A549 (cell line): ENCODE results near the gene SEMA6B. TPM values are rescaled to one million over a fixed set of nuclear protein-coding genes. Genes with fewer than 3 reads are reported as not detected.
A peak's percentile ranks its signal among the peaks of the same experiment; 100 is the strongest.

ENCODE experiments used
- ATAC-seq, 2 experiments: fragments of 200-7000 bp in 1 of 2; fragments of >200 bp in 1 of 2; cut with Nextera tagmentation in 1 of 2; cut with Tn5 transposase in 1 of 2; 3 replicates each; pipeline versions ENCODE4 v1.8.0 to v1.9.1; 2018 to 2020; ENCODE audit warnings: mild to moderate bottlenecking in 1 of 2, moderate library complexity in 1 of 2
- CTCF ChIA-PET: fragments of 300-600 bp; sonication (Branson Sonifier 250); formaldehyde crosslinking; extraction: SDS; loops from one replicate; lab custom pipeline; 2021; ENCODE audit warnings: antibody characterized with exemption, inconsistent platforms; lab: Yijun Ruan, JAX
- POLR2A ChIA-PET: fragments of 350-600 bp; formaldehyde crosslinking; extraction: SDS; loops from one replicate; lab custom pipeline; 2021; ENCODE audit warnings: antibody characterized with exemption, inconsistent platforms; lab: Yijun Ruan, JAX
- DNase-seq, 2 experiments: peaks; one replicate each; pipeline versions ENCODE4 v3.0.0 to v3.0.0-alpha.2; 2011 to 2016; ENCODE audit warnings: low read depth in 1 of 2, low spot score in 1 of 2
- FAIRE-seq: peaks from 2 replicates; lab custom pipeline; 2011; peaks lifted over from hg19 to GRCh38; lab: Jason Lieb, UNC
- H3K27ac ChIP-seq, 2 experiments: fragments of >200 bp; sonication (Bioruptor Twin); formaldehyde crosslinking; 3 replicates each; pipeline ENCODE4 v1.5.1; 2016 to 2017
- H3K4me1 ChIP-seq: fragments of >200 bp; sonication (Bioruptor Twin); formaldehyde crosslinking; 3 replicates; pipeline ENCODE4 v1.6.1; 2016
- H3K4me2 ChIP-seq: fragments of >200 bp; sonication (Bioruptor Twin); formaldehyde crosslinking; 3 replicates; pipeline ENCODE4 v1.6.1; 2016
- H3K4me3 ChIP-seq: fragments of >200 bp; sonication (Bioruptor Twin); formaldehyde crosslinking; 3 replicates; pipeline ENCODE4 v1.5.1; 2016
- H3K9me3 ChIP-seq: fragments of >200 bp; sonication (Bioruptor Twin); formaldehyde crosslinking; 3 replicates; pipeline ENCODE4 v1.6.1; 2016
- CHD4 ChIP-seq: fragments of 200-600 bp; sonication (generic); IDR thresholded peaks from 2 replicates; pipeline ENCODE4 v1.6.1; 2016; ENCODE audit warnings: antibody characterized with exemption, mild to moderate bottlenecking, borderline replicate concordance
- EHF ChIP-seq: fragments of 250-450 bp; sonication (Bioruptor Pico); IDR thresholded peaks from 2 replicates; pipeline ENCODE4 v1.5.0; 2020; ENCODE audit warnings: mild to moderate bottlenecking
- EHMT2 ChIP-seq: fragments of 200-600 bp; sonication (generic); IDR thresholded peaks from 2 replicates; pipeline ENCODE4 v1.6.1; 2016; ENCODE audit warnings: antibody characterized with exemption, low read depth, mild to moderate bottlenecking, moderate library complexity
- EP300 ChIP-seq, 2 experiments: fragments of >200 bp; sonication (Bioruptor Twin); formaldehyde crosslinking; IDR thresholded peaks; 2 replicates in 1 of 2; 3 replicates in 1 of 2; pipeline ENCODE4 v1.6.1; 2016 to 2017
- FOSL2 ChIP-seq, 2 experiments: fragments of 450-650 bp in 1 of 2; fragments of >200 bp in 1 of 2; sonication (Bioruptor Twin) in 1 of 2; formaldehyde crosslinking; IDR thresholded peaks; 2 replicates each; pipeline versions ENCODE4 v1.5.0 to v1.6.1; 2016 to 2020; ENCODE audit warnings: mild to moderate bottlenecking in 1 of 2, moderate library complexity in 1 of 2
- HDAC2 ChIP-seq: fragments of 200-600 bp; sonication (generic); IDR thresholded peaks from 2 replicates; pipeline ENCODE4 v1.6.1; 2016
- HOXB5 ChIP-seq: fragments of 250-450 bp; sonication (Bioruptor Pico); IDR thresholded peaks from 2 replicates; pipeline ENCODE4 v1.5.0; 2020; ENCODE audit warnings: mild to moderate bottlenecking, moderate library complexity
- JUN ChIP-seq, 2 experiments: fragments of >200 bp; sonication (Bioruptor Twin); formaldehyde crosslinking; IDR thresholded peaks; 2 replicates in 1 of 2; 3 replicates in 1 of 2; pipeline ENCODE4 v1.6.1; 2016 to 2017
- KDM1A ChIP-seq: fragments of 200-600 bp; sonication (generic); IDR thresholded peaks from 2 replicates; pipeline ENCODE4 v1.6.1; 2016; ENCODE audit warnings: low read depth, mild to moderate bottlenecking
- KDM5A ChIP-seq: fragments of 200-600 bp; sonication (generic); IDR thresholded peaks from 2 replicates; pipeline ENCODE4 v1.6.1; 2016; ENCODE audit warnings: antibody characterized with exemption, mild to moderate bottlenecking
- MAZ ChIP-seq: fragments of 150-350 bp; IDR thresholded peaks from 2 replicates; pipeline ENCODE4 v1.6.1; 2014; ENCODE audit warnings: antibody characterized with exemption, low read depth, low read length, borderline replicate concordance
- POLR2A ChIP-seq: IDR thresholded peaks from 2 replicates; pipeline ENCODE4 v1.6.1; 2012; ENCODE audit warnings: mild to moderate bottlenecking, low read length
- RAD21 ChIP-seq, 2 experiments: fragments of >200 bp in 1 of 2; sonication (Bioruptor Twin) in 1 of 2; formaldehyde crosslinking in 1 of 2; IDR thresholded peaks in 1 of 2; conservative IDR thresholded peaks in 1 of 2; 2 replicates in 1 of 2; 3 replicates in 1 of 2; pipeline ENCODE4 v1.6.1; 2012 to 2018; ENCODE audit warnings: inconsistent platforms in 1 of 2
- RFX5 ChIP-seq: fragments of 450-650 bp; IDR thresholded peaks from 2 replicates; pipeline ENCODE4 v1.7.1; 2014; ENCODE audit warnings: antibody characterized with exemption, mild to moderate bottlenecking, moderate library complexity
- SMC3 ChIP-seq: fragments of >200 bp; sonication (Bioruptor Twin); formaldehyde crosslinking; IDR thresholded peaks from 3 replicates; pipeline ENCODE4 v1.6.1; 2018; ENCODE audit warnings: inconsistent platforms
- TP53 ChIP-seq: fragments of 250-450 bp; sonication (Bioruptor Pico); IDR thresholded peaks from 2 replicates; pipeline ENCODE4 v1.5.0; 2021; ENCODE audit warnings: mild to moderate bottlenecking, moderate library complexity
- ZC3H11A ChIP-seq: fragments of 450-650 bp; IDR thresholded peaks from 2 replicates; pipeline ENCODE4 v1.6.1; 2014; ENCODE audit warnings: antibody characterized with exemption, mild to moderate bottlenecking
- ZFP36 ChIP-seq: fragments of 450-650 bp; IDR thresholded peaks from 2 replicates; pipeline ENCODE4 v1.6.1; 2014; ENCODE audit warnings: borderline replicate concordance; ENCODE audit not compliant: partially characterized antibody
- WGBS: methylation state at CpG from one replicate; pipeline ENCODE4 v1.1.6; 2017; ENCODE audit errors: missing lambda C conversion rate; 5-methylcytosine and 5-hydroxymethylcytosine counted together
- polyA plus RNA-seq, 4 experiments: library from polyadenylated mRNA; depleted of rRNA in 3 of 4; stranded (reverse); fragments of >200 nt; fragmentation: RNase III in 1 of 4; extraction: RNeasy Plus Mini Kit Qiagen cat#74134 plus additional on column Dnase treatment in 1 of 4; gene quantifications; 2 replicates in 3 of 4; 3 replicates in 1 of 4; pipeline ENCODE4 v1.2.3, GENCODE V29; 2011 to 2017
- TF ChIP-seq, protein P1 (sequence below): fragments of 450-650 bp; IDR thresholded peaks from 2 replicates; pipeline ENCODE4 v1.6.1; 2014; ENCODE audit warnings: antibody characterized with exemption
- TF ChIP-seq, protein P2 (sequence below): fragments of >200 bp; sonication (Bioruptor Twin); formaldehyde crosslinking; IDR thresholded peaks from 3 replicates; pipeline ENCODE4 v1.6.1; 2016
- TF ChIP-seq, protein P3 (sequence below): fragments of >200 bp; sonication (Bioruptor Twin); formaldehyde crosslinking; IDR thresholded peaks from 2 replicates; pipeline ENCODE4 v1.6.1; 2016
- TF ChIP-seq, protein P4 (sequence below): fragments of 250-450 bp; sonication (Bioruptor Pico); IDR thresholded peaks from 2 replicates; pipeline ENCODE4 v1.5.0; 2021; ENCODE audit warnings: mild to moderate bottlenecking, moderate library complexity, borderline replicate concordance
- TF ChIP-seq, protein P5 (sequence below): fragments of >200 bp; sonication (Bioruptor Twin); formaldehyde crosslinking; IDR thresholded peaks from 3 replicates; pipeline ENCODE4 v1.5.1; 2016

SEMA6B gene
- polyA plus RNA-seq, 2 of the 4 experiments (the other 2 are of a cell fraction) = 5.7 to 9.0 TPM

DNA sequence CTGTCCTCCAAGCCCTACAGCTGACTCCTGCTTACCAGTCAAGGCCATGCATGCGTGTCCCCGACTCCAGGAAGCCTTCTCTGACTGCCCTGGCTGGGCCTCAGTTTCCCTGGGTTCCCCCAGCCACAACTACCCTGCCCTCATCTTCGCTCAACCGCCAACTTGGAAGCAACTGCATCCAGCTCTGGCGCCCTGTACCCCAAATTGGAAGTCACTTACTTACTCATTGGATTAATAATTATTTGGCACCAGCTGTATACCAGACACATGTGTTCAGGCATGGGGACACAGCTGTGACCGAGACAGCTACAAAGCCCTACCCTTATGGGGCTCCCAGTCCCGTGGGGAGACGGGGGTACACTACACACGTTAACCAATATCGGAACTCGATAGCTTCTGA is 10.9 kb upstream of the SEMA6B start:
- 83% methylated on average over 11 of the region's 11 CpGs for WGBS
- POLR2A ChIA-PET = no interaction called here

DNA sequence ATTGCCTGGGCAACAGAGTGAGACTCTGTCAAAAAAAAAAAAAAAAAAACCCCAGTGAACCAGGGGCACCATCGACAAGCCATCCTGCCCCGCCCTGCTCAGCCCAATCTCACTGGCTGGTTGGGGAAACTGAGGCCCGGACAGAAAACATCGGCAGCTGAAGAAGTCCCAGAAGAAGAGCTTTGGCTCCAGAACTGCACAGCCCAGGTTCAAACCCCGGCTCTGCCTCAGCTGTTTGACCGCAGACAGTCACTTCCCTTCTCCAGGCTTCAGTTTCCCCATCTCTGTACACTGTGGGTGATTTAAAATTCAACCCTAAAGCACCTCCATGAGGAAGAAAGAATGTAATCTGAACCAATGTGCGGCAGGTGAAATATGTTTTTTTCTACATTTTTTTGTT is 9.4 kb upstream of the SEMA6B start:
- H3K4me2 ChIP-seq = no peak overlapping the region

More for the DNA sequence above, 10.9 kb upstream of the SEMA6B start:
- no peak for DNase-seq
- no peak for ATAC-seq
- Histone ChIP-seq H3K4me1 (peaks cover 18% of the 10 kb centered on the region), H3K4me3 (no peak overlapping the region), H3K4me2 (no peak overlapping the region), H3K9me3 (no peaks in the 10 kb centered on the region), H3K27ac (no peak overlapping the region)
- CTCF ChIA-PET = interaction anchor here (0.6 to 11.8 kb wide), 9 partner anchors 9 to 299 kb away, joined by 3 to 118 read pairs (median 4); partner anchors contain the start of gene SEMA6B
- no peak for TF ChIP-seq JUN (IDR thresholded peaks at IDR 0.05)
- no peak for FAIRE-seq

DNA sequence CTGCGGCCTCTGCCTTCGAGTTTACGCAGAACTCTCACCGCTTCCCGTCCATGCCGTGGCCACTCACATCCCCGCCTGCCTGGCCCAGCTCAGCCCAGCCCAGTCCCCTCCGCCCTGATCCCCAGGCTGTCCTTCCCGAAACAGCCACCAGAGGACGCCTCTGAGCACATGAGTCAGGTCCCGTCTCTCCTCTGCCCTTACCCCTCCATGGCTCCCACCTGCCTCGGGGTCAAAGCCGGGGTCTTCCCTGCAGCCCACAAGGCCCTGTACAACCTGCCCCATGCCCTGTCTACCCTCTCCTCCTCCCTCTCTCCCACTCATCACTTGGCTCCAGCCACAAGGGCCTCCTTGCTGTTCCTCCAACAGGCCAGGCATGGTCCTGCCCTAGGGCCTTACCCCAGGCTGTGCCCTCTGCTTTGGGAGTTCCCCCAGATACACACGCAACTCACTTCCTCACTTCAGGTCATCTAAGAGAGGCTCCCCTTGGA is 8.1 kb upstream of the SEMA6B start:
- CTCF ChIA-PET = interaction anchor here (0.7 to 11.8 kb wide), 20 partner anchors 9 to 92 kb away, joined by 3 to 118 read pairs (median 6); partner anchors contain the start of gene SEMA6B
- peak in 1 of 2 experiments; percentile 80 for DNase-seq

More for the DNA sequence above, 9.4 kb upstream of the SEMA6B start:
- CTCF ChIA-PET = interaction anchor here (0.6 to 11.8 kb wide), 9 partner anchors 9 to 137 kb away, joined by 3 to 118 read pairs (median 15); partner anchors contain the start of gene SEMA6B
- no peak overlapping the region for H3K27ac ChIP-seq
- no peak overlapping the region for H3K4me3 ChIP-seq
- no peaks in the 10 kb centered on the region for H3K9me3 ChIP-seq
- POLR2A ChIA-PET = no interaction called here
- TF ChIP-seq, protein P1, sequence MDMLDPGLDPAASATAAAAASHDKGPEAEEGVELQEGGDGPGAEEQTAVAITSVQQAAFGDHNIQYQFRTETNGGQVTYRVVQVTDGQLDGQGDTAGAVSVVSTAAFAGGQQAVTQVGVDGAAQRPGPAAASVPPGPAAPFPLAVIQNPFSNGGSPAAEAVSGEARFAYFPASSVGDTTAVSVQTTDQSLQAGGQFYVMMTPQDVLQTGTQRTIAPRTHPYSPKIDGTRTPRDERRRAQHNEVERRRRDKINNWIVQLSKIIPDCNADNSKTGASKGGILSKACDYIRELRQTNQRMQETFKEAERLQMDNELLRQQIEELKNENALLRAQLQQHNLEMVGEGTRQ = no peak
- TF ChIP-seq ZFP36 (no peak), FOSL2 (IDR thresholded peaks at IDR 0.05) (no peak), FOSL2 (CRISPR knock-in tag; IDR thresholded peaks at IDR 0.05) (no peak), SMC3 (no peak), TP53 (CRISPR knock-in tag) (no peak), EHMT2 (no peak), CHD4 (no peak)
- ATAC-seq (no peak), DNase-seq (no peak), FAIRE-seq (no peak)
- 80% methylated on average over 7 of the region's 7 CpGs for WGBS
- H3K4me1 ChIP-seq = peaks cover 8% of the 10 kb centered on the region; the same call in 2 of the 3 replicates

More for the DNA sequence above, 8.1 kb upstream of the SEMA6B start:
- H3K4me1 ChIP-seq = peaks cover 8% of the 10 kb centered on the region; the same call in 2 of the 3 replicates
- POLR2A ChIA-PET = interaction anchor here (0.9 kb wide), 1 partner anchor 9 kb away, joined by 4 read pairs; the partner anchor contains the start of gene SEMA6B
- peak overlapping the region in 1 of 2 experiments; percentile 58; a peak in 2 of 6 replicates for H3K27ac ChIP-seq
- no peak overlapping the region for H3K4me3 ChIP-seq
- WGBS = 39% methylated on average over 6 of the region's 14 CpGs
- ATAC-seq (peak; percentile 85 to 91), FAIRE-seq (no peak)
- TF ChIP-seq EP300 (IDR thresholded peaks at IDR 0.05) (no peak), ZFP36 (peak; percentile 94), ZC3H11A (no peak), HDAC2 (no peak), RAD21 (conservative IDR thresholded peaks at IDR 0.05 in 1 of 2, IDR thresholded peaks at IDR 0.05 in 1 of 2) (peak; percentile 27 to 48; a peak in 4 of 5 replicates), HOXB5 (CRISPR knock-in tag) (no peak), POLR2A (no peak), CHD4 (peak; percentile 82; the same call in 1 of the 2 replicates), RFX5 (no peak), JUN (IDR thresholded peaks at IDR 0.05) (no peak), FOSL2 (IDR thresholded peaks at IDR 0.05) (no peak), FOSL2 (CRISPR knock-in tag; IDR thresholded peaks at IDR 0.05) (peak; percentile 72), SMC3 (peak; percentile 53; the same call in 2 of the 3 replicates), KDM1A (peak; percentile 87; the same call in 1 of the 2 replicates), EHF (CRISPR knock-in tag) (no peak), MAZ (no peak), KDM5A (no peak)
- TF ChIP-seq, protein P2, sequence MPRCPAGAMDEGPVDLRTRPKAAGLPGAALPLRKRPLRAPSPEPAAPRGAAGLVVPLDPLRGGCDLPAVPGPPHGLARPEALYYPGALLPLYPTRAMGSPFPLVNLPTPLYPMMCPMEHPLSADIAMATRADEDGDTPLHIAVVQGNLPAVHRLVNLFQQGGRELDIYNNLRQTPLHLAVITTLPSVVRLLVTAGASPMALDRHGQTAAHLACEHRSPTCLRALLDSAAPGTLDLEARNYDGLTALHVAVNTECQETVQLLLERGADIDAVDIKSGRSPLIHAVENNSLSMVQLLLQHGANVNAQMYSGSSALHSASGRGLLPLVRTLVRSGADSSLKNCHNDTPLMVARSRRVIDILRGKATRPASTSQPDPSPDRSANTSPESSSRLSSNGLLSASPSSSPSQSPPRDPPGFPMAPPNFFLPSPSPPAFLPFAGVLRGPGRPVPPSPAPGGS = no peak
- TF ChIP-seq, protein P3, sequence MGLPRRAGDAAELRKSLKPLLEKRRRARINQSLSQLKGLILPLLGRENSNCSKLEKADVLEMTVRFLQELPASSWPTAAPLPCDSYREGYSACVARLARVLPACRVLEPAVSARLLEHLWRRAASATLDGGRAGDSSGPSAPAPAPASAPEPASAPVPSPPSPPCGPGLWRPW = no peak
- TF ChIP-seq, protein P4, sequence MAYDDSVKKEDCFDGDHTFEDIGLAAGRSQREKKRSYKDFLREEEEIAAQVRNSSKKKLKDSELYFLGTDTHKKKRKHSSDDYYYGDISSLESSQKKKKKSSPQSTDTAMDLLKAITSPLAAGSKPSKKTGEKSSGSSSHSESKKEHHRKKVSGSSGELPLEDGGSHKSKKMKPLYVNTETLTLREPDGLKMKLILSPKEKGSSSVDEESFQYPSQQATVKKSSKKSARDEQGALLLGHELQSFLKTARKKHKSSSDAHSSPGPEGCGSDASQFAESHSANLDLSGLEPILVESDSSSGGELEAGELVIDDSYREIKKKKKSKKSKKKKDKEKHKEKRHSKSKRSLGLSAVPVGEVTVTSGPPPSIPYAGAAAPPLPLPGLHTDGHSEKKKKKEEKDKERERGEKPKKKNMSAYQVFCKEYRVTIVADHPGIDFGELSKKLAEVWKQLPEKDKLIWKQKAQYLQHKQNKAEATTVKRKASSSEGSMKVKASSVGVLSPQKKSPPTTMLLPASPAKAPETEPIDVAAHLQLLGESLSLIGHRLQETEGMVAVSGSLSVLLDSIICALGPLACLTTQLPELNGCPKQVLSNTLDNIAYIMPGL (CRISPR knock-in tag) = no peak
- TF ChIP-seq, protein P5, sequence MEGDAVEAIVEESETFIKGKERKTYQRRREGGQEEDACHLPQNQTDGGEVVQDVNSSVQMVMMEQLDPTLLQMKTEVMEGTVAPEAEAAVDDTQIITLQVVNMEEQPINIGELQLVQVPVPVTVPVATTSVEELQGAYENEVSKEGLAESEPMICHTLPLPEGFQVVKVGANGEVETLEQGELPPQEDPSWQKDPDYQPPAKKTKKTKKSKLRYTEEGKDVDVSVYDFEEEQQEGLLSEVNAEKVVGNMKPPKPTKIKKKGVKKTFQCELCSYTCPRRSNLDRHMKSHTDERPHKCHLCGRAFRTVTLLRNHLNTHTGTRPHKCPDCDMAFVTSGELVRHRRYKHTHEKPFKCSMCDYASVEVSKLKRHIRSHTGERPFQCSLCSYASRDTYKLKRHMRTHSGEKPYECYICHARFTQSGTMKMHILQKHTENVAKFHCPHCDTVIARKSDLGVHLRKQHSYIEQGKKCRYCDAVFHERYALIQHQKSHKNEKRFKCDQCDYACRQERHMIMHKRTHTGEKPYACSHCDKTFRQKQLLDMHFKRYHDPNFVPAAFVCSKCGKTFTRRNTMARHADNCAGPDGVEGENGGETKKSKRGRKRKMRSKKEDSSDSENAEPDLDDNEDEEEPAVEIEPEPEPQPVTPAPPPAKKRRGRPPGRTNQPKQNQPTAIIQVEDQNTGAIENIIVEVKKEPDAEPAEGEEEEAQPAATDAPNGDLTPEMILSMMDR = peak; percentile 58
- no peak overlapping the region for H3K4me2 ChIP-seq
- no peaks in the 10 kb centered on the region for H3K9me3 ChIP-seq
